ENCODE results near the gene APOL5.

- TF ChIP-seq CTCF (IDR thresholded peaks at IDR 0.05) = no peak
- no peak for TF ChIP-seq NRF1 (IDR thresholded peaks at IDR 0.05; ENCODE audit: low read depth, low read length)
- TF ChIP-seq JUND (IDR thresholded peaks at IDR 0.05) = no peak
- no peak for TF ChIP-seq USF2 (IDR thresholded peaks at IDR 0.05; ENCODE audit: borderline replicate concordance, low read depth, low read length)
- TF ChIP-seq SIN3A (IDR thresholded peaks at IDR 0.05; ENCODE audit: borderline replicate concordance, low read depth, low read length) = no peak
- TF ChIP-seq TCF12 (IDR thresholded peaks at IDR 0.05) = no peak
- no peak for TF ChIP-seq FOXM1 (IDR thresholded peaks at IDR 0.05; ENCODE audit: low read depth)
- no peak for TF ChIP-seq GABPA (IDR thresholded peaks at IDR 0.05; ENCODE audit: low read depth)
- TF ChIP-seq CHD2 (IDR thresholded peaks at IDR 0.05; ENCODE audit: low read length, partially characterized antibody) = no peak
- TF ChIP-seq RAD21 (IDR thresholded peaks at IDR 0.05; ENCODE audit: low read length) = no peak
Measured at GRCh38 chr22:35708453-35708852, 9.2 kb upstream of the APOL5 start.
